ENCODE measurements around the gene HOXB1.

Gene HOXB1

GRCh38 chr17:48570325-48571023, 39.7 kb upstream of the HOXB1 start:
- H3K4me3 ChIP-seq (ENCODE audit: low read length): no peak overlapping the region
- DNase-seq (ENCODE audit: low read depth): no peak
- TF ChIP-seq, protein P1, sequence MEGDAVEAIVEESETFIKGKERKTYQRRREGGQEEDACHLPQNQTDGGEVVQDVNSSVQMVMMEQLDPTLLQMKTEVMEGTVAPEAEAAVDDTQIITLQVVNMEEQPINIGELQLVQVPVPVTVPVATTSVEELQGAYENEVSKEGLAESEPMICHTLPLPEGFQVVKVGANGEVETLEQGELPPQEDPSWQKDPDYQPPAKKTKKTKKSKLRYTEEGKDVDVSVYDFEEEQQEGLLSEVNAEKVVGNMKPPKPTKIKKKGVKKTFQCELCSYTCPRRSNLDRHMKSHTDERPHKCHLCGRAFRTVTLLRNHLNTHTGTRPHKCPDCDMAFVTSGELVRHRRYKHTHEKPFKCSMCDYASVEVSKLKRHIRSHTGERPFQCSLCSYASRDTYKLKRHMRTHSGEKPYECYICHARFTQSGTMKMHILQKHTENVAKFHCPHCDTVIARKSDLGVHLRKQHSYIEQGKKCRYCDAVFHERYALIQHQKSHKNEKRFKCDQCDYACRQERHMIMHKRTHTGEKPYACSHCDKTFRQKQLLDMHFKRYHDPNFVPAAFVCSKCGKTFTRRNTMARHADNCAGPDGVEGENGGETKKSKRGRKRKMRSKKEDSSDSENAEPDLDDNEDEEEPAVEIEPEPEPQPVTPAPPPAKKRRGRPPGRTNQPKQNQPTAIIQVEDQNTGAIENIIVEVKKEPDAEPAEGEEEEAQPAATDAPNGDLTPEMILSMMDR (IDR thresholded peaks at IDR 0.05; ENCODE audit: insufficient read depth, low read depth, low read length, missing control alignments): no peak

- DNase-seq (ENCODE audit: low read depth): no peak
- TF ChIP-seq, protein P1 (IDR thresholded peaks at IDR 0.05; ENCODE audit: insufficient read depth, low read depth, low read length, missing control alignments): no peak
- H3K4me3 ChIP-seq (ENCODE audit: low read length): no peak overlapping the region
Measured at GRCh38 chr17:48569674-48570324, 39.0 kb upstream of the HOXB1 start.

DNA sequence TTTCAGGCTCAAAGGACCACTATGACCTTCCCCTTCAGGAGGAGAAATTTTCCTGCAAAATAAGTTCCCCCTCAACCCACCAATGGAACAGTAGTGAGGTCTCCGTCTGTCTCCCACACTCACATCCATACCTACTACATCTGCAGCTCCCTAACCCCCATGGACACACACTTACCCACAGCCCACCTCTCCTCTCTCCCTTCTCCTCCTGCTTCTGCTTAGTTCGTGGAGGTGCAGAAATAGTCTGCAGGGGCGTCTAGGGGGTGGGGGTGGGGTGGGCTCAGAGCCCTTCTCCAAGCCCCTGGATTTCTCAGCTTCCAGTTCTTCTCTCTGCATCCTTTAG, 38.4 kb upstream of the HOXB1 start:
- no peak for DNase-seq (ENCODE audit: low read depth)
- no peak overlapping the region for H3K4me3 ChIP-seq (ENCODE audit: low read length)
- TF ChIP-seq, protein P1 (IDR thresholded peaks at IDR 0.05; ENCODE audit: insufficient read depth, low read depth, low read length, missing control alignments): no peak

DNA sequence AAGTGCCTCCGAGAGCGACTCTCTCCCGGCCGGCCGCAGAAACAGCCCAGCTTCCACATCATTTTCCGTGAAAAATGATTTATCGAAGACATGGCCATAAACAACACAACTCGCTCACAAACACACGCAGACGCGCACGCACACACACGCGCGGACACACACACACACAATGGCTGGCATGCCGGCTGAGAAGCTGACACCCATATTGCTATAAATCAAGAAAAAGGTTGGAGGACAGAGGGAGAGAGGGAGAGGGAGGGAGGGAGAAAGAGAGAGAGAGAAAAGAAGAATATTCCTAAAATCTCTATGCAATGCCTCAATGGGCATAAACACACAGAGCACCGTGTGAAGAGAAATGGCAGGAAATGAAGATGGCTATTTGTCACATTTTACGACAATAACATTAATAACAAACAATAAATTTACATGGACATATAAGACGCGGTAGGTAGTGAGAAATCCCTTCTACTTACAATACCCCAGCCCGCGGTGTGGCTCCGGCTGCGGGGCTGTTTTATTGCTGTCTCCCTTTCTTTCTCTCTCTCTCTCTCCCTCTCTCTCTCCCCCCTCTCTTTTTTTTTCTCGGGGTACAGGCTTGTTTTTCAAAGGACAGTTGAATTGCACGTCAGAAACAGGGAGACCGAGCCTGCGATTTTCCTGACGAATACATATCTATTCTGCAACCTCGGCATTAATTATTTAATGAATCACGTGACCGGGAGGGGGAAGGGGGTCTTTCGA, 37.9 kb upstream of the HOXB1 start:
- H3K4me3 ChIP-seq (ENCODE audit: low read length): no peak overlapping the region
- no peak for DNase-seq (ENCODE audit: low read depth)
- TF ChIP-seq, protein P1 (IDR thresholded peaks at IDR 0.05; ENCODE audit: insufficient read depth, low read depth, low read length, missing control alignments): no peak

- DNase-seq (ENCODE audit: low read depth): no peak
- no peak overlapping the region for H3K4me3 ChIP-seq (ENCODE audit: low read length)
- TF ChIP-seq, protein P1 (IDR thresholded peaks at IDR 0.05; ENCODE audit: insufficient read depth, low read depth, low read length, missing control alignments): no peak
Measured at GRCh38 chr17:48567646-48568354, 37.0 kb upstream of the HOXB1 start.

DNA sequence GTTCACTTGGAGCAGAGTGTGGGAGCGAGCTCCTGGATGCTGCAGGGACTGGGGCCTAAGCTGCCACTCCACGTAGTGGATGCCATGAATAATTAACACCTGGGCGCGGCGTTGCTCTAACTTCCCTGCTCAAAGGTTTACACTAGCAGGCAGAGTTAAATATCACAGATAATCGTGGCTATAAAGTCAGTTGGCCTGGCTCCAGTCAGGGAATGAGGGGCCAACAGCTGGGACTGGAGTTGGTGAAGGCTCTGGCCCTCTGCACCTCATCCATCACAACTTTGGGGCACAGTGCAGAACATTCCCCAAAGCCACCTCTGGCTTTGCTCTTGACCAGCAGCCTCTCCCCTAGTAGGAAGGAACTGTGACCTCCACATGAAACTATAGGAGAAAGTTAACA, 36.4 kb upstream of the HOXB1 start:
- TF ChIP-seq, protein P1 (IDR thresholded peaks at IDR 0.05; ENCODE audit: insufficient read depth, low read depth, low read length, missing control alignments): no peak
- no peak for DNase-seq (ENCODE audit: low read depth)
- H3K4me3 ChIP-seq (ENCODE audit: low read length): no peak overlapping the region
